ENCODE measurements around the gene FBXW10B. TPM values are rescaled to one million over a fixed set of nuclear protein-coding genes. Genes with fewer than 3 reads are reported as not detected.
"Not testable (repeated sequence)": the region's sequence is repeated elsewhere in the genome, so short reads cannot be mapped to it uniquely, and the experiment has no call there.

The FBXW10B gene
- total RNA-seq, 1 experiment from 2014 or later: 3.4 TPM

GRCh38 chr17:15576848-15577247 is 42.7 kb downstream of the FBXW10B start:
- H3K27me3 Mint-ChIP-seq (ENCODE audit: insufficient read depth, unreplicated experiment); H3K27ac Mint-ChIP-seq (ENCODE audit: low read depth, unreplicated experiment); DNase-seq (ENCODE audit: unreplicated experiment); H3K4me1 Mint-ChIP-seq (ENCODE audit: insufficient read depth, unreplicated experiment); intact Hi-C loops (cut with micrococcal nuclease); POLR2A ChIA-PET; H3K4me3 Mint-ChIP-seq (ENCODE audit: unreplicated experiment); BruUV-seq (replicated peaks); H3K9me3 Mint-ChIP-seq (ENCODE audit: unreplicated experiment); CTCF ChIA-PET; H3K36me3 Mint-ChIP-seq (ENCODE audit: insufficient read depth, unreplicated experiment): not testable (repeated sequence)

GRCh38 chr17:15574660-15575059 is 44.8 kb downstream of the FBXW10B start:
- CTCF ChIA-PET: not testable (repeated sequence)

GRCh38 chr17:15573870-15574269 is 45.6 kb downstream of the FBXW10B start:
- POLR2A ChIA-PET; H3K4me1 Mint-ChIP-seq (ENCODE audit: insufficient read depth, unreplicated experiment); H3K27me3 Mint-ChIP-seq (ENCODE audit: insufficient read depth, unreplicated experiment); intact Hi-C loops (cut with micrococcal nuclease); BruUV-seq (replicated peaks); H3K36me3 Mint-ChIP-seq (ENCODE audit: insufficient read depth, unreplicated experiment); H3K27ac Mint-ChIP-seq (ENCODE audit: low read depth, unreplicated experiment); H3K9me3 Mint-ChIP-seq (ENCODE audit: unreplicated experiment); H3K4me3 Mint-ChIP-seq (ENCODE audit: unreplicated experiment); CTCF ChIA-PET: not testable (repeated sequence)
- TF ChIP-seq CTCF (IDR thresholded peaks at IDR 0.05; ENCODE audit: unreplicated experiment): peak; percentile 21
- peak; percentile 48 for DNase-seq (ENCODE audit: unreplicated experiment)

More at GRCh38 chr17:15574660-15575059, 44.8 kb downstream of the FBXW10B start:
- POLR2A ChIA-PET; H3K4me1 Mint-ChIP-seq (ENCODE audit: insufficient read depth, unreplicated experiment); intact Hi-C loops (cut with micrococcal nuclease); H3K27me3 Mint-ChIP-seq (ENCODE audit: insufficient read depth, unreplicated experiment); BruUV-seq (replicated peaks); H3K4me3 Mint-ChIP-seq (ENCODE audit: unreplicated experiment); DNase-seq (ENCODE audit: unreplicated experiment); H3K27ac Mint-ChIP-seq (ENCODE audit: low read depth, unreplicated experiment); H3K9me3 Mint-ChIP-seq (ENCODE audit: unreplicated experiment); H3K36me3 Mint-ChIP-seq (ENCODE audit: insufficient read depth, unreplicated experiment): not testable (repeated sequence)

Other genes starting within 250 kb of the FBXW10B start
- gene CDRT4, start 152.1 kb downstream of the FBXW10B start, total RNA-seq (2022): 11.3 and 19.6 TPM in 2 replicates
- 26.7 and 39.8 TPM in 2 replicates for gene TVP23C, start 56.2 kb downstream of the FBXW10B start, total RNA-seq (2022)
- 37.6 and 42.5 TPM in 2 replicates for gene TRIM16, start 64.6 kb upstream of the FBXW10B start, total RNA-seq (2022)
- gene ZNF286A, start 80.0 kb upstream of the FBXW10B start, total RNA-seq (2022): 24.3 and 25.7 TPM in 2 replicates
- gene TBC1D26, start 112.6 kb upstream of the FBXW10B start, total RNA-seq (2022): not detected in 2 replicates

Data from MCF 10A (cell line).